ENCODE results near the gene ROPN1B.
"Not testable (repeated sequence)": the region's sequence is repeated elsewhere in the genome, so short reads cannot be mapped to it uniquely, and the experiment has no call there.

Gene ROPN1B

GRCh38 chr3:125936210-125936815 lies 32.7 kb upstream of the ROPN1B start:
- not testable (repeated sequence) for H3K4me1 ChIP-seq (ENCODE audit: low read length); H2AFZ ChIP-seq (ENCODE audit: low read depth, low read length); H3K27me3 ChIP-seq (ENCODE audit: low read depth, low read length); H3K36me3 ChIP-seq (replicated peaks; ENCODE audit: low read depth, low read length); H3K79me2 ChIP-seq (ENCODE audit: low read length); H3K4me2 ChIP-seq (ENCODE audit: low read length); H3K27ac ChIP-seq (ENCODE audit: low read length); H3K4me3 ChIP-seq (ENCODE audit: low read length); H4K20me1 ChIP-seq (ENCODE audit: insufficient read depth, low read length); H3K9me3 ChIP-seq (ENCODE audit: insufficient read depth, low read length); H3K9ac ChIP-seq (ENCODE audit: low read length)
- TF ChIP-seq CTCF (IDR thresholded peaks at IDR 0.05; ENCODE audit: low read depth, low read length): peak; percentile 18; the same call in 1 of the 2 replicates

GRCh38 chr3:125936891-125937290 lies 32.1 kb upstream of the ROPN1B start:
- H3K4me1 ChIP-seq (ENCODE audit: low read length); H3K79me2 ChIP-seq (ENCODE audit: low read length); H3K9me3 ChIP-seq (ENCODE audit: insufficient read depth, low read length); H3K9ac ChIP-seq (ENCODE audit: low read length); H3K27me3 ChIP-seq (ENCODE audit: low read depth, low read length); H3K36me3 ChIP-seq (replicated peaks; ENCODE audit: low read depth, low read length); H4K20me1 ChIP-seq (ENCODE audit: insufficient read depth, low read length); H3K27ac ChIP-seq (ENCODE audit: low read length); H3K4me3 ChIP-seq (ENCODE audit: low read length); H2AFZ ChIP-seq (ENCODE audit: low read depth, low read length); H3K4me2 ChIP-seq (ENCODE audit: low read length): not testable (repeated sequence)

GRCh38 chr3:125947806-125948205 lies 21.2 kb upstream of the ROPN1B start:
- H3K79me2 ChIP-seq (ENCODE audit: low read length); H4K20me1 ChIP-seq (ENCODE audit: insufficient read depth, low read length); H3K9ac ChIP-seq (ENCODE audit: low read length); H3K27ac ChIP-seq (ENCODE audit: low read length); H3K4me2 ChIP-seq (ENCODE audit: low read length); H3K27me3 ChIP-seq (ENCODE audit: low read depth, low read length); H3K36me3 ChIP-seq (replicated peaks; ENCODE audit: low read depth, low read length); H3K4me3 ChIP-seq (ENCODE audit: low read length); H3K9me3 ChIP-seq (ENCODE audit: insufficient read depth, low read length); H2AFZ ChIP-seq (ENCODE audit: low read depth, low read length): not testable (repeated sequence)
- peaks cover 25% of the 10 kb centered on the region for H3K4me1 ChIP-seq (ENCODE audit: low read length)

GRCh38 chr3:125948901-125949300 lies 20.1 kb upstream of the ROPN1B start:
- H3K9me3 ChIP-seq (ENCODE audit: insufficient read depth, low read length); H4K20me1 ChIP-seq (ENCODE audit: insufficient read depth, low read length); H2AFZ ChIP-seq (ENCODE audit: low read depth, low read length); H3K79me2 ChIP-seq (ENCODE audit: low read length); H3K36me3 ChIP-seq (replicated peaks; ENCODE audit: low read depth, low read length); H3K27me3 ChIP-seq (ENCODE audit: low read depth, low read length): not testable (repeated sequence)
- Histone ChIP-seq H3K4me3 (ENCODE audit: low read length) (peak overlapping the region; percentile 38; the same call in 1 of the 2 replicates), H3K27ac (ENCODE audit: low read length) (peak overlapping the region; percentile 75), H3K4me2 (ENCODE audit: low read length) (peak overlapping the region; percentile 67), H3K9ac (ENCODE audit: low read length) (peak overlapping the region; percentile 37; the same call in 1 of the 2 replicates), H3K4me1 (ENCODE audit: low read length) (peaks cover 25% of the 10 kb centered on the region)

- H2AFZ ChIP-seq (ENCODE audit: low read depth, low read length); H3K4me2 ChIP-seq (ENCODE audit: low read length): not testable (repeated sequence)
These were observed 17.8 kb upstream of the ROPN1B start for GRCh38 chr3:125951176-125951575.

GRCh38 chr3:125957020-125957419 lies 12.0 kb upstream of the ROPN1B start:
- not testable (repeated sequence) for H3K79me2 ChIP-seq (ENCODE audit: low read length); H3K27ac ChIP-seq (ENCODE audit: low read length); H3K4me3 ChIP-seq (ENCODE audit: low read length)

More at GRCh38 chr3:125951176-125951575, 17.8 kb upstream of the ROPN1B start:
- H3K4me3 ChIP-seq (ENCODE audit: low read length); H3K9me3 ChIP-seq (ENCODE audit: insufficient read depth, low read length); H3K27me3 ChIP-seq (ENCODE audit: low read depth, low read length); H3K27ac ChIP-seq (ENCODE audit: low read length); H3K79me2 ChIP-seq (ENCODE audit: low read length); H4K20me1 ChIP-seq (ENCODE audit: insufficient read depth, low read length); H3K9ac ChIP-seq (ENCODE audit: low read length); H3K36me3 ChIP-seq (replicated peaks; ENCODE audit: low read depth, low read length): not testable (repeated sequence)
- peaks cover 25% of the 10 kb centered on the region for H3K4me1 ChIP-seq (ENCODE audit: low read length)

More at GRCh38 chr3:125957020-125957419, 12.0 kb upstream of the ROPN1B start:
- not testable (repeated sequence) for H3K27me3 ChIP-seq (ENCODE audit: low read depth, low read length); H3K36me3 ChIP-seq (replicated peaks; ENCODE audit: low read depth, low read length); H3K4me1 ChIP-seq (ENCODE audit: low read length); H3K4me2 ChIP-seq (ENCODE audit: low read length); H3K9me3 ChIP-seq (ENCODE audit: insufficient read depth, low read length); H2AFZ ChIP-seq (ENCODE audit: low read depth, low read length); H3K9ac ChIP-seq (ENCODE audit: low read length); H4K20me1 ChIP-seq (ENCODE audit: insufficient read depth, low read length)

All from OCI-LY3 (cell line).